Measurements from ENCODE around the gene FLOT2. TPM values are rescaled to one million over a fixed set of nuclear protein-coding genes. Genes with fewer than 3 reads are reported as not detected.

Gene FLOT2
- polyA plus RNA-seq, 1 donor (not counting 4 experiments of a cell fraction or from before 2014, with no cell fraction given) = 67.2 TPM

- TF ChIP-seq CTCF (optimal IDR thresholded peaks at IDR 0.05 in 1 of 3, IDR thresholded peaks at IDR 0.05 in 1 of 3, conservative IDR thresholded peaks at IDR 0.05 in 1 of 3; ENCODE audit: extremely low read depth in 1 of 3, insufficient read depth in 2 of 3, low read length in 3 of 3) (no peak), EZH2 (IDR thresholded peaks at IDR 0.05; ENCODE audit: low read length) (no peak)
- no peak for FAIRE-seq
- Histone ChIP-seq H3K27me3 (ENCODE audit: control insufficient read depth, extremely low read depth, insufficient read depth, low read length) (no peaks in the 10 kb centered on the region), H3K4me2 (ENCODE audit: control insufficient read depth, extremely low read depth, insufficient read depth, low read depth, low read length) (no peak overlapping the region), H3K4me3 (ENCODE audit: control insufficient read depth in 2 of 3, extremely low read depth in 1 of 3, insufficient read depth in 2 of 3, low read depth in 1 of 3, low read length in 3 of 3) (no peak overlapping the region), H3K4me1 (ENCODE audit: control insufficient read depth, extremely low read depth, insufficient read depth, low read length) (peaks cover 7% of the 10 kb centered on the region), H3K9me1 (ENCODE audit: control insufficient read depth, extremely low read depth, insufficient read depth, low read length) (peaks cover 3% of the 10 kb centered on the region), H3K36me3 (ENCODE audit: control insufficient read depth in 2 of 2, extremely low read depth in 1 of 2, insufficient read depth in 2 of 2, low read length in 2 of 2) (peaks cover 27 to 29% of the 10 kb centered on the region in 2 experiments), H3K9ac (ENCODE audit: control insufficient read depth, extremely low read depth, insufficient read depth, low read length) (no peak overlapping the region), H3K9me3 (ENCODE audit: control insufficient read depth, low read depth, low read length) (no peaks in the 10 kb centered on the region), H3K79me2 (ENCODE audit: control insufficient read depth, insufficient read depth, low read length) (peaks cover 10% of the 10 kb centered on the region), H4K20me1 (ENCODE audit: control insufficient read depth, extremely low read depth, insufficient read depth, low read length) (no peaks in the 10 kb centered on the region), H2AFZ (ENCODE audit: control insufficient read depth, low read length) (no peak overlapping the region), H3K27ac (ENCODE audit: control insufficient read depth, insufficient read depth, low read length) (no peak overlapping the region)
- dilution Hi-C loops (cut with MboI; ENCODE audit: extremely low pct_ligation_motif_present, low sequenced_read_pairs) = no loop called here
- DNase-seq (ENCODE audit: low read depth, low spot score) = no peak
Observed at GRCh38 chr17:28860363-28860808, 37.1 kb downstream of the FLOT2 start.

GRCh38 chr17:28858801-28859355, 38.7 kb downstream of the FLOT2 start:
- peaks cover 27 to 29% of the 10 kb centered on the region in 2 experiments for H3K36me3 ChIP-seq (ENCODE audit: control insufficient read depth in 2 of 2, extremely low read depth in 1 of 2, insufficient read depth in 2 of 2, low read length in 2 of 2)
- peaks cover 15% of the 10 kb centered on the region for H3K79me2 ChIP-seq (ENCODE audit: control insufficient read depth, insufficient read depth, low read length)
- H3K9me1 ChIP-seq (ENCODE audit: control insufficient read depth, extremely low read depth, insufficient read depth, low read length) = peaks cover under 1% of the 10 kb centered on the region
- H3K27me3 ChIP-seq (ENCODE audit: control insufficient read depth, extremely low read depth, insufficient read depth, low read length) = no peaks in the 10 kb centered on the region
- H4K20me1 ChIP-seq (ENCODE audit: control insufficient read depth, extremely low read depth, insufficient read depth, low read length) = no peaks in the 10 kb centered on the region
- H3K9me3 ChIP-seq (ENCODE audit: control insufficient read depth, low read depth, low read length) = no peaks in the 10 kb centered on the region
- H3K9ac ChIP-seq (ENCODE audit: control insufficient read depth, extremely low read depth, insufficient read depth, low read length) = no peak overlapping the region
- dilution Hi-C loops (cut with MboI; ENCODE audit: extremely low pct_ligation_motif_present, low sequenced_read_pairs) = no loop called here
- no peak overlapping the region for H3K27ac ChIP-seq (ENCODE audit: control insufficient read depth, insufficient read depth, low read length)
- no peak for FAIRE-seq
- H2AFZ ChIP-seq (ENCODE audit: control insufficient read depth, low read length) = no peak overlapping the region
- no peak overlapping the region for H3K4me3 ChIP-seq (ENCODE audit: control insufficient read depth in 2 of 3, extremely low read depth in 1 of 3, insufficient read depth in 2 of 3, low read depth in 1 of 3, low read length in 3 of 3)
- H3K4me2 ChIP-seq (ENCODE audit: control insufficient read depth, extremely low read depth, insufficient read depth, low read depth, low read length) = no peak overlapping the region
- DNase-seq (ENCODE audit: low read depth, low spot score) = no peak
- peaks cover 11% of the 10 kb centered on the region for H3K4me1 ChIP-seq (ENCODE audit: control insufficient read depth, extremely low read depth, insufficient read depth, low read length)
- TF ChIP-seq CTCF (optimal IDR thresholded peaks at IDR 0.05 in 1 of 3, IDR thresholded peaks at IDR 0.05 in 1 of 3, conservative IDR thresholded peaks at IDR 0.05 in 1 of 3; ENCODE audit: extremely low read depth in 1 of 3, insufficient read depth in 2 of 3, low read length in 3 of 3) (no peak), EZH2 (IDR thresholded peaks at IDR 0.05; ENCODE audit: low read length) (no peak)

Data from keratinocyte (primary cell).